NCI-H2227 (cell line): Measurements from ENCODE around the gene LUC7L3.
"Not testable (repeated sequence)": the region's sequence is repeated elsewhere in the genome, so short reads cannot be mapped to it uniquely, and the experiment has no call there.

ENCODE experiments used
- DNase-seq: peaks from one replicate; lab custom pipeline; 2025; ENCODE audit not compliant: unreplicated experiment; lab: John Stamatoyannopoulos, UW

LUC7L3 gene

DNA sequence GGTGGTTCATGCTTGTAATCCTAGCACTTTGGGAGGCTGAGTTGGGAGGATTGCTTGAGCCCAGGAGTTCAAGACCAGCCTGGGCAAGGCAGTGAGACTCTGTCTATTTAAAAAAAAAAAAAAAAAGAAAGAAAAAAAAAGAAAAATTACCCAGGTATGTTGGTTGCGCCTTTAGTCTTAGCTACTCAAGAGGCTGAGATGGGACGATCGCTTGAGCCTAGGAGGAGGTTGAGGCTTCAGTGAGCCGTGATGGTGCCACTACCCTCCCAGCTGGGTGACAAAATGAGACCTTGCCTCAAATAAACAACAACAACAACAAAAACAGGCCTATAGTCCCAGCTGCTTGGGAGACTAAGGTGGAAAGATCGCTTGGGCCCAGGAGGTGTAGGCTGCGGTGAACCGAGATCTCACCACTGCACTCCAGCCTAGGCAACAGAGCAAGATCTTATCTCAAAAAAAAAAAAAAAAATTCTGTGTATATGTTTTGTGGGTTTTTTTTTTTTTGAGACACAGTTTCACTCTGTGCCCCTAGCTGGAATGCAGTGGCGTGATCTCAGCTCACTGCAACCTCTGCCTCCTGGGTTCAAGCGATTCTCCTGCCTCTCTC is 60.4 kb downstream of the LUC7L3 start:
- DNase-seq, result no peak

DNA sequence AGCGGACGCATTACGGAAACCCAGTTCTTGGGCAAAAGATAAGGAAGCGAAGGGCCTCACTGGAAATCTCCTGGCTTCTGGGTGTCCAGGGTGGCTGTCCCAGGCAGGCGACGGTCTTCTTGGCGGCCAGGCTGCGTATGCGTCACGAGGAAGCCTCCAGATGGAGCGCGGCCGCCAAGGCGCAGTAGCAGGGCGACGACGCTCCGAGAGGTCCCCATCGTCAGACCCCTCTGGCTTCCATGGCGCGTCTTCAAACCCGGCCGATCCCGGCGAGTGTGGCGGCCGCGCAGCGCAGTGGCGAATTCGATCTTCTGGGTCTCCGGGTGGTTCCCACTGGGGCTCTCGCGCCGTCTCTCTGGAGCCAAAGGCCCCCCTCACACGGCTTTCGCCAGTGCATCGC is 61.8 kb downstream of the LUC7L3 start:
- DNase-seq, result no peak

DNA sequence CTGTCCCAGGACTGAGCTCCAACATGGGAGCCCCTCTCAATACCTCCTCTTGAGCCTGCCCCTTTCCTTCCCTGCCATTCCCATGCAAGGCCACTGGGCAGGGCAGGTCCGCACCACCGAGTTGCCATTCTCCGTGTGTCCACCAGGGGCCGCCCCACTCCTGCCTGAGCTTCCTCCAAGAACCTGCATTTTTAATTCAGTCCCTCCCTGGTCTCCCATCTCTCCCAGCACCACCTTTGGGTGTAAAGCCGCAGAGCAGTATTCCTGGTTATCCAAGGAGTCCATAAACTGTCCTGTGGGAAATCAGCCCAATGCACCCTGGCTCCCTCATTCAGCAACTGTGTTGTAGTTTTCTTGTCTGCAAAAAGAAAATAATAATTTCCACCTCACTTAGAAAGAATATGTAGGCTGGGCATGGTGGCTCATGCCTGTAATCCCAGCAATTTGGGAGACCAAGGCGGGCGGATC is 63.8 kb downstream of the LUC7L3 start:
- DNase-seq, result peak; percentile 92

GRCh38 chr17:50783905-50784304 is 64.5 kb downstream of the LUC7L3 start:
- DNase-seq, result no peak

DNA sequence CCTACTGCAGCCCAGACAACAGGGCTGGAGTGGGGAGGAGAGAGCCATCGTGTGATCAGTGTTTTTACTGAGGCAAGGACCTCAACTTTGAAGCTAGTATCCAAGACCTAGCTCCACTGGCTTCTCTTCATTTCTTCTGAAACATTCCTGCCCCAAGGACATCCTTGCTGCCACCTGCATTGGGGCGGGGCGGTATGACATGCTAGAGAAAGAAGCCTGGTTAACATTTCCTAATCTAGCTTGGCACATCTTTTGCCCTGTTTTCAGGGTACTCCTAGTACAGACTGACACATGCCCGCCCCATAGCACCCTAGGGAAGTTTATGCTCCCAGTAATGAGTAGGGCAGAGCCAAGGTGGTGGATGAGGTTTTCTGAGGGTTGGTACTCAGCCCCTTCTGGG is 65.7 kb downstream of the LUC7L3 start:
- DNase-seq, result no peak

GRCh38 chr17:50785946-50786570 is 66.7 kb downstream of the LUC7L3 start:
- no peak for DNase-seq

DNA sequence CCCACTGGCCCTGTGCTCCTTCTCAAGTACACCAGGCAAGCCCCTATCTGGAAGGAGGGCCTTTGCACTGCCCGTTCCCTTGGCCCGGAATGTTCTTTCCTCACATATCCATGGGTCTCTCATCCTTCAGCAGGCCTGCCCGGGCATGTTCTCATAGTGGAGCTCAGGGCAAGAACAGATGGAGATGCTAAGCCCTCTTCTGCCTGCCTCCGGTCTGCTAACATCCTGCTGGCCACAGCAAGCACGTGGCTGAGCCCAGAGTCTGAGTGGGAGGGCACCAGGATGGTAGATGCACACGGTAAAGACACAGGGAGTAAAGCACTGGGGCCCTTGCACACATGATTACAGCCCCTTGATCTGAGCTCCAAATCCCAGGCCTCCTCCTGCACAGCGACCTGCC is 67.7 kb downstream of the LUC7L3 start:
- DNase-seq, result no peak

- DNase-seq, result no peak
Measured at GRCh38 chr17:50790618-50791017, 71.2 kb downstream of the LUC7L3 start.

DNA sequence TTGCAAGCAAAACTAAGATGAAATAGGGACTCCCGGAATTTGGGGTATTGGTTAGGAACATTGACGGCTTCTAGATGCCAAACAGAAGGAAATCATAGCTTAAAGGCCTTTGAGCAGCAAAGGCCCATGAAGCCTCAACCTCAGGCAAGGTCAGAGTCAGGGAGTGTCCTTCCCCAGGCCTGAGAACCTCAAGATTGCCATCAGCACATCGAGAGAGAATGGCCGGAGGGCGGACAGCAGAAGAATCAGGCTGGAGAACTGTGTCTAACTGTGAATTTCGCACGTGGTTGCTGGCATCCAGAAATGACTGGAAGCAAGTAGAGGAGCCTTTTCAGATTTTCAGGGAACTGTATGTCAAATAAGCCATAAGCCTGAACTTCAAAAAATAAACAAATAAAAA is 72.7 kb downstream of the LUC7L3 start:
- DNase-seq, result no peak

- DNase-seq, result no peak
Measured at GRCh38 chr17:50793007-50793406, 73.6 kb downstream of the LUC7L3 start.

GRCh38 chr17:50794361-50794760 is 75.0 kb downstream of the LUC7L3 start:
- no peak for DNase-seq

DNA sequence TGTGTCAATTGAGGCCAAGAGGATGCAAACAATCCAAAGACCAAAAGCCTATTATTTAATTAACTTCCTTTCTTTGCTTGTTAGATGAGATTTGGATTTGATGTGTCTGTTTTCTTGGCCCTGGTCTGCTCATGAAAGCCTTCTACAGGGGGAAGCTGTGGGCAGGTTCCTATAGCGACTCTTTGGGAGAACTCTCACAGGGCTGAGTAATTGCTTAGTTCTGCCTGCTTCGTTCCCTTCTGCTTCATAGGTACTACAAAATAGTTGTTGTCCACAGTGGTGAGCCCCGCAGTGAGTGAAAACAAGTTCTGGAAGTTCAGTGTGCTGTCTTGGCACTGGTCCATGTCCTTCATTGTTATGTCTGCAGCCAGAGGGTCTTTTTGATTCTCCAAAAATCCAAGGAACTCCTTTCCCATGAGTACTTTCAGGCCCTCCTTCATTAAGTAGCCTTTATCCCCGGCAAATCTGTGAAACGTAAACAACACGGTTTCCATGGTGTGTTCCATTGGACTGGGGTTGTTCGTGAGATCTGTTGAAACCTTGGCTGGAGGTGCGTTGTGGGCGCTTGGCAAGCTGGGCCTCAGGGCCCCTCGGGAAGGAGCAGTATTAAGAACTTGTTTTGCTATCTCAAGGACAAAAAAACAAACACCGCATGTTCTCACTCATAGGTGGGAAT is 77.9 kb downstream of the LUC7L3 start:
- no peak for DNase-seq

DNA sequence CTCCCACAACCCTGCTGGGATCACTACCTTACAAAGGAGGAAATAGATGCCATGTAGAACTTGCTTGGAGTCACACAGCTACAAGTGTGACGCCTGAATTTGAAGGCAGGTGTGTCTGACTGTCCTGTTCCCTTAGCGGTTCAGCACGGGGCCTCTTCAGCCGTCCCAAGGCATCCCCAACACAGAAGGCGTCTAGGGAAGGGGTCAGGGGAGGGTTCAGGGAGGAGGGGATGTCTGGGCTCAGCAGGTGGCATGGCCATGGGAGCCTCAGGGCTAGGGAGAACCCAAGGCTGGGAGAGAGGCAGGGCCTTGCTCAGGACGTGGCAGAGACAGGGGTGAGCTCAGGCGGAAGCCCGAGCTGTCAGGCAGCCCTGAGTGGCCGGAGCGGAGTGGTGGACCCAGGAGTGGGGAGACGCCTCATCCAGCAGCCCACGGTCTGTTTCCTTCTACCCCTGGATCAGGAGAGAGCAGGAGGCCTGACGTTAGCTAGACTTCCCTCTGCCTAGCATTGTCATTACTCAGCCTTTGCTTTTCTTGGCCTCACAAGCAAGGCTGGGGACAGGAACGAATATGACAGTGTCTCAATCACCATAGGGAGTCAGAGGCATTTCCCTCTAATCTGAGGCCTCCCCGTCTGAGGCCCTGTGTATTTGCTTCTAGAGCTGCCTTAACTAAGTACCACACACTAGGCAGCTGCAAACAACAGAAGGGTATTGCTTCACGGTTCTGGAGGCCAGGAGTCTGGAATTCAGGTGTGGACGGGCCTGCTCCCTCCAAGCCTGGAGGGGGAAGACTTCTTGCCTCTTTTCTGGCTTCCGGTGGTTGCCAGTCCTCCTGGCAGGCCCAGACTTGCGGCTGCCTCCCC is 79.3 kb downstream of the LUC7L3 start:
- DNase-seq, result no peak

- no peak for DNase-seq
Measured at GRCh38 chr17:50799582-50799981, 80.2 kb downstream of the LUC7L3 start.

- no peak for DNase-seq
Measured at GRCh38 chr17:50800196-50800700, 80.8 kb downstream of the LUC7L3 start.

DNA sequence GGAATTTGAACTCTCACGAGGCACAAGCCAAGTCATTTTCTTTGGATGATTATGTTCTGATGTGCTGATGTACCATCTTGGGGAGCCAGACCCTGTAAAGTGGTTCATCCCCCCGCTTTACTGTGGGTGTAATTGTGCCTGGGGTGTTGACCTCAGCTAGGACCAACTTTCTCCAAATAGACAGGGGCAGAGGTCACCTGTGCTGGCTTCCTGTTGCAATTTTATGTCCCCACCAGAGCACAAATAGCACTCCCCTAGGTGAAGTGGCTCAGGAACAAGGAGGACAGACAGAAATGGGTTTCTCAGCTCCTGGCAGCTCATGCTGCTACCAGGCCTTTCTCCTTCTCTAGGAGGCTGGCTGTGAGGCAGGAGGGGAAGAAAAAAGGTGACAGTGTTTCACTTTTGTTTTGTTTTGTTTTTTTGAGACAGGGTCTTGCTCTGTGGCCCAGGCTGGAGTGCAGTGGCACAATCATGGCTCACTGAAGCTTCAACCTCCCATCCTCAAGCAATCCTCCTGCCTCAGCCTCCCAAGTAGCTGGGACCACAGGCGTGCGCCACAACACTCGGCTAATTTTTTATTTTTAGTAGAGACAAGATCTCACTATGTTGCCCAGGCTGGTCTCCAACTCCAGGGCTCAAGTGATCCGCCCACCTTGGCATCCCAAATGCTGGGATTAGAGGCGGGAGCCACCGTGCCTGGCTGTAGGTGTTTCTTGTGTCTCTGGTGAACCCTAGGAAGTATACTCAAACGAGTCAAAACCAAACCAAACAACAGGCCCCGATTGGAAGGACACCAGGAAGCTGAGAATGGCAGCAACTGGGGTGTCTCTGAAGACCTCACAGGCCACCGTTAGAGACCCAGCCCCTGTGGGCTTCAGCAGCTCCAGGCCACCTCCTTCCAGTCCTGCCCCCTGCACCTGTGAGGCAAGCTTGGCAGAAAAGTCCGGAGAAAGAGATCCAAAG is 83.5 kb downstream of the LUC7L3 start:
- DNase-seq, result no peak

GRCh38 chr17:50803676-50804075 is 84.3 kb downstream of the LUC7L3 start:
- no peak for DNase-seq

- DNase-seq, result not testable (repeated sequence)
Measured at GRCh38 chr17:50804749-50805475, 85.5 kb downstream of the LUC7L3 start.

DNA sequence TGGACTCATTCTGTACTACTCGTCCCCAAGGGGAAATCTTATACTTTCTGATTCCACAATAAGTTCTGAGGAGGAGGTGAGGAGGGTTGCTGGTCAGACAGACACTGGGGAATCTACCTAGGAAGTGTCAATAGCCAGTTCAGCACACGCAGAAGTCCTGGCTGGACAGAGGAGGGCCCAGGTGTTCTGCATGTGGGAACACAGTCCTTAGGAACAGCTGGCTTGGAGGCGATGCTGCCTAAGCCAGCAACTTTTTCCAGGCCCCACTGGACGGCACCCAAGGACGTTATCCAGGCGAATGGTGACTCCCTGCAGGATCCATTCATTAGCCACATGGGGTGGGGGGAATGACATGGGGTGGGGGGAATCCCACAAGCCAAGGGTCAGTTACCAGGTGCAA is 86.1 kb downstream of the LUC7L3 start:
- no peak for DNase-seq
